ENCODE measurements around the gene MS4A5. TPM values are rescaled to one million over a fixed set of nuclear protein-coding genes. Genes with fewer than 3 reads are reported as not detected.

The MS4A5 gene
- total and polyA plus RNA-seq, 10 of the 15 experiments (the other 5 are each of a cell fraction or from before 2014, with no cell fraction given) = not detected

DNA sequence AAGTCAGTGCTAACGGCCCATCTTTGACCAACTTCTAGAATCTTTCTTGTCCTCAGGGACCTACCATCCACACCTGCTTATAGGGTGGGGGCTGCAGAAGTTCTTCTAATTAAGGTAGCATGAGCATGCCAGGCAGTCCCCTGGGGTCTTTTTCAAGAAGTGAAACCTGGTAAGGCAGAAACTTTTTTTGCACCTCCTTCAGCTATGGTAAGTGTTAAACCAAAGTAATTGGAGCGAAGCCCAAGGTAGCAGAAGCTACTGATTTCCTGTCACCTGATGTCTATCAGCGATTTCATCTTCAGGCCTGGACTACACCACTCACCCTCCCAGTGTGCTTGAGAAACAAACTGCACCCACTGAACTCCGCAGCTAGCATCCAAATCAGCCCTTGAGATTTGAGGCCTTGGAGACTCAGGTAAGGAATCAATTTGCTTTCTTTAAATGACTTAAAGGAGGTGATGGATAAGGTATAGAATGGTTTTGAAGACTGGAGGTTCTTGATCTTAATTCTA lies 26.2 kb downstream of the MS4A5 start, which contains the start of gene MS4A1 (continued):
- TF ChIP-seq, protein P1, sequence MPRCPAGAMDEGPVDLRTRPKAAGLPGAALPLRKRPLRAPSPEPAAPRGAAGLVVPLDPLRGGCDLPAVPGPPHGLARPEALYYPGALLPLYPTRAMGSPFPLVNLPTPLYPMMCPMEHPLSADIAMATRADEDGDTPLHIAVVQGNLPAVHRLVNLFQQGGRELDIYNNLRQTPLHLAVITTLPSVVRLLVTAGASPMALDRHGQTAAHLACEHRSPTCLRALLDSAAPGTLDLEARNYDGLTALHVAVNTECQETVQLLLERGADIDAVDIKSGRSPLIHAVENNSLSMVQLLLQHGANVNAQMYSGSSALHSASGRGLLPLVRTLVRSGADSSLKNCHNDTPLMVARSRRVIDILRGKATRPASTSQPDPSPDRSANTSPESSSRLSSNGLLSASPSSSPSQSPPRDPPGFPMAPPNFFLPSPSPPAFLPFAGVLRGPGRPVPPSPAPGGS (IDR thresholded peaks at IDR 0.05; ENCODE audit: borderline replicate concordance, insufficient read depth, low read depth, low read length, poor library complexity, severe bottlenecking) = peak; percentile 76
- TF ChIP-seq, protein P2, sequence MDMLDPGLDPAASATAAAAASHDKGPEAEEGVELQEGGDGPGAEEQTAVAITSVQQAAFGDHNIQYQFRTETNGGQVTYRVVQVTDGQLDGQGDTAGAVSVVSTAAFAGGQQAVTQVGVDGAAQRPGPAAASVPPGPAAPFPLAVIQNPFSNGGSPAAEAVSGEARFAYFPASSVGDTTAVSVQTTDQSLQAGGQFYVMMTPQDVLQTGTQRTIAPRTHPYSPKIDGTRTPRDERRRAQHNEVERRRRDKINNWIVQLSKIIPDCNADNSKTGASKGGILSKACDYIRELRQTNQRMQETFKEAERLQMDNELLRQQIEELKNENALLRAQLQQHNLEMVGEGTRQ (IDR thresholded peaks at IDR 0.05; ENCODE audit: borderline replicate concordance, low read depth, low read length) = peak; percentile 63; the same call in 1 of the 2 replicates
- peak; percentile 85 for TF ChIP-seq POU2F2 (IDR thresholded peaks at IDR 0.05; ENCODE audit: borderline replicate concordance, low read depth, low read length)
- TF ChIP-seq, protein P3, sequence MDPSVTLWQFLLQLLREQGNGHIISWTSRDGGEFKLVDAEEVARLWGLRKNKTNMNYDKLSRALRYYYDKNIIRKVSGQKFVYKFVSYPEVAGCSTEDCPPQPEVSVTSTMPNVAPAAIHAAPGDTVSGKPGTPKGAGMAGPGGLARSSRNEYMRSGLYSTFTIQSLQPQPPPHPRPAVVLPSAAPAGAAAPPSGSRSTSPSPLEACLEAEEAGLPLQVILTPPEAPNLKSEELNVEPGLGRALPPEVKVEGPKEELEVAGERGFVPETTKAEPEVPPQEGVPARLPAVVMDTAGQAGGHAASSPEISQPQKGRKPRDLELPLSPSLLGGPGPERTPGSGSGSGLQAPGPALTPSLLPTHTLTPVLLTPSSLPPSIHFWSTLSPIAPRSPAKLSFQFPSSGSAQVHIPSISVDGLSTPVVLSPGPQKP (IDR thresholded peaks at IDR 0.05; ENCODE audit: low read depth, low read length) = no peak
- TF ChIP-seq PAX8 (IDR thresholded peaks at IDR 0.05) = 0 out of 2 replicates have a peak, but pooled peaks have one; percentile 84
- peak; percentile 91 for TF ChIP-seq TAF1 (IDR thresholded peaks at IDR 0.05; ENCODE audit: borderline replicate concordance, low read depth, low read length)
- peak; percentile 41; the same call in 1 of the 2 replicates for TF ChIP-seq LARP7 (IDR thresholded peaks at IDR 0.05)
- peak; percentile 96 for TF ChIP-seq TCF12 (IDR thresholded peaks at IDR 0.05; ENCODE audit: low read depth, low read length)
- peak; percentile 93; the same call in 1 of the 2 replicates for TF ChIP-seq YBX1 (IDR thresholded peaks at IDR 0.05)
- TF ChIP-seq, protein P4, sequence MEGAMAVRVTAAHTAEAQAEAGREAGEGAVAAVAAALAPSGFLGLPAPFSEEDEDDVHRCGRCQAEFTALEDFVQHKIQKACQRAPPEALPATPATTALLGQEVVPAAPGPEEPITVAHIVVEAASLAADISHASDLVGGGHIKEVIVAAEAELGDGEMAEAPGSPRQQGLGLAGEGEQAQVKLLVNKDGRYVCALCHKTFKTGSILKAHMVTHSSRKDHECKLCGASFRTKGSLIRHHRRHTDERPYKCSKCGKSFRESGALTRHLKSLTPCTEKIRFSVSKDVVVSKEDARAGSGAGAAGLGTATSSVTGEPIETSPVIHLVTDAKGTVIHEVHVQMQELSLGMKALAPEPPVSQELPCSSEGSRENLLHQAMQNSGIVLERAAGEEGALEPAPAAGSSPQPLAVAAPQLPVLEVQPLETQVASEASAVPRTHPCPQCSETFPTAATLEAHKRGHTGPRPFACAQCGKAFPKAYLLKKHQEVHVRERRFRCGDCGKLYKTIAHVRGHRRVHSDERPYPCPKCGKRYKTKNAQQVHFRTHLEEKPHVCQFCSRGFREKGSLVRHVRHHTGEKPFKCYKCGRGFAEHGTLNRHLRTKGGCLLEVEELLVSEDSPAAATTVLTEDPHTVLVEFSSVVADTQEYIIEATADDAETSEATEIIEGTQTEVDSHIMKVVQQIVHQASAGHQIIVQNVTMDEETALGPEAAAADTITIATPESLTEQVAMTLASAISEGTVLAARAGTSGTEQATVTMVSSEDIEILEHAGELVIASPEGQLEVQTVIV (IDR thresholded peaks at IDR 0.05; ENCODE audit: borderline replicate concordance, partially characterized antibody) = no peak
- TF ChIP-seq, protein P5, sequence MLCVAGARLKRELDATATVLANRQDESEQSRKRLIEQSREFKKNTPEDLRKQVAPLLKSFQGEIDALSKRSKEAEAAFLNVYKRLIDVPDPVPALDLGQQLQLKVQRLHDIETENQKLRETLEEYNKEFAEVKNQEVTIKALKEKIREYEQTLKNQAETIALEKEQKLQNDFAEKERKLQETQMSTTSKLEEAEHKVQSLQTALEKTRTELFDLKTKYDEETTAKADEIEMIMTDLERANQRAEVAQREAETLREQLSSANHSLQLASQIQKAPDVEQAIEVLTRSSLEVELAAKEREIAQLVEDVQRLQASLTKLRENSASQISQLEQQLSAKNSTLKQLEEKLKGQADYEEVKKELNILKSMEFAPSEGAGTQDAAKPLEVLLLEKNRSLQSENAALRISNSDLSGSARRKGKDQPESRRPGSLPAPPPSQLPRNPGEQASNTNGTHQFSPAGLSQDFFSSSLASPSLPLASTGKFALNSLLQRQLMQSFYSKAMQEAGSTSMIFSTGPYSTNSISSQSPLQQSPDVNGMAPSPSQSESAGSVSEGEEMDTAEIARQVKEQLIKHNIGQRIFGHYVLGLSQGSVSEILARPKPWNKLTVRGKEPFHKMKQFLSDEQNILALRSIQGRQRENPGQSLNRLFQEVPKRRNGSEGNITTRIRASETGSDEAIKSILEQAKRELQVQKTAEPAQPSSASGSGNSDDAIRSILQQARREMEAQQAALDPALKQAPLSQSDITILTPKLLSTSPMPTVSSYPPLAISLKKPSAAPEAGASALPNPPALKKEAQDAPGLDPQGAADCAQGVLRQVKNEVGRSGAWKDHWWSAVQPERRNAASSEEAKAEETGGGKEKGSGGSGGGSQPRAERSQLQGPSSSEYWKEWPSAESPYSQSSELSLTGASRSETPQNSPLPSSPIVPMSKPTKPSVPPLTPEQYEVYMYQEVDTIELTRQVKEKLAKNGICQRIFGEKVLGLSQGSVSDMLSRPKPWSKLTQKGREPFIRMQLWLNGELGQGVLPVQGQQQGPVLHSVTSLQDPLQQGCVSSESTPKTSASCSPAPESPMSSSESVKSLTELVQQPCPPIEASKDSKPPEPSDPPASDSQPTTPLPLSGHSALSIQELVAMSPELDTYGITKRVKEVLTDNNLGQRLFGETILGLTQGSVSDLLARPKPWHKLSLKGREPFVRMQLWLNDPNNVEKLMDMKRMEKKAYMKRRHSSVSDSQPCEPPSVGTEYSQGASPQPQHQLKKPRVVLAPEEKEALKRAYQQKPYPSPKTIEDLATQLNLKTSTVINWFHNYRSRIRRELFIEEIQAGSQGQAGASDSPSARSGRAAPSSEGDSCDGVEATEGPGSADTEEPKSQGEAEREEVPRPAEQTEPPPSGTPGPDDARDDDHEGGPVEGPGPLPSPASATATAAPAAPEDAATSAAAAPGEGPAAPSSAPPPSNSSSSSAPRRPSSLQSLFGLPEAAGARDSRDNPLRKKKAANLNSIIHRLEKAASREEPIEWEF (IDR thresholded peaks at IDR 0.05; ENCODE audit: insufficient replicate concordance, low read depth, low read length) = peak; percentile 53
- TF ChIP-seq GATAD2B (conservative IDR thresholded peaks at IDR 0.05; ENCODE audit: low read depth) = peak; percentile 97
- TF ChIP-seq, protein P6, sequence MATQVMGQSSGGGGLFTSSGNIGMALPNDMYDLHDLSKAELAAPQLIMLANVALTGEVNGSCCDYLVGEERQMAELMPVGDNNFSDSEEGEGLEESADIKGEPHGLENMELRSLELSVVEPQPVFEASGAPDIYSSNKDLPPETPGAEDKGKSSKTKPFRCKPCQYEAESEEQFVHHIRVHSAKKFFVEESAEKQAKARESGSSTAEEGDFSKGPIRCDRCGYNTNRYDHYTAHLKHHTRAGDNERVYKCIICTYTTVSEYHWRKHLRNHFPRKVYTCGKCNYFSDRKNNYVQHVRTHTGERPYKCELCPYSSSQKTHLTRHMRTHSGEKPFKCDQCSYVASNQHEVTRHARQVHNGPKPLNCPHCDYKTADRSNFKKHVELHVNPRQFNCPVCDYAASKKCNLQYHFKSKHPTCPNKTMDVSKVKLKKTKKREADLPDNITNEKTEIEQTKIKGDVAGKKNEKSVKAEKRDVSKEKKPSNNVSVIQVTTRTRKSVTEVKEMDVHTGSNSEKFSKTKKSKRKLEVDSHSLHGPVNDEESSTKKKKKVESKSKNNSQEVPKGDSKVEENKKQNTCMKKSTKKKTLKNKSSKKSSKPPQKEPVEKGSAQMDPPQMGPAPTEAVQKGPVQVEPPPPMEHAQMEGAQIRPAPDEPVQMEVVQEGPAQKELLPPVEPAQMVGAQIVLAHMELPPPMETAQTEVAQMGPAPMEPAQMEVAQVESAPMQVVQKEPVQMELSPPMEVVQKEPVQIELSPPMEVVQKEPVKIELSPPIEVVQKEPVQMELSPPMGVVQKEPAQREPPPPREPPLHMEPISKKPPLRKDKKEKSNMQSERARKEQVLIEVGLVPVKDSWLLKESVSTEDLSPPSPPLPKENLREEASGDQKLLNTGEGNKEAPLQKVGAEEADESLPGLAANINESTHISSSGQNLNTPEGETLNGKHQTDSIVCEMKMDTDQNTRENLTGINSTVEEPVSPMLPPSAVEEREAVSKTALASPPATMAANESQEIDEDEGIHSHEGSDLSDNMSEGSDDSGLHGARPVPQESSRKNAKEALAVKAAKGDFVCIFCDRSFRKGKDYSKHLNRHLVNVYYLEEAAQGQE (IDR thresholded peaks at IDR 0.05; ENCODE audit: low read depth, low read length) = peak; percentile 32; the same call in 1 of the 2 replicates
- peak; percentile 68; the same call in 1 of the 2 replicates for TF ChIP-seq CBX5 (IDR thresholded peaks at IDR 0.05; ENCODE audit: low read depth)

Data from GM12878 (cell line).